ENCODE results near the gene SERP2. TPM values are rescaled to one million over a fixed set of nuclear protein-coding genes. Genes with fewer than 3 reads are reported as not detected.

SERP2 gene
- total RNA-seq, 2 donors from 2014 or later: 1.6 to 5.2 TPM

- DNase-seq: no peak
- no peaks in the 10 kb centered on the region for H3K9me3 ChIP-seq
- H3K27ac ChIP-seq: no peak overlapping the region
- H3K27me3 ChIP-seq: no peaks in the 10 kb centered on the region
- TF ChIP-seq CTCF (IDR thresholded peaks at IDR 0.05) (no peak), POLR2A (IDR thresholded peaks at IDR 0.05) (no peak)
- H3K4me3 ChIP-seq: no peak overlapping the region
- H3K36me3 ChIP-seq (replicated peaks in 1 of 2; ENCODE audit: insufficient read depth in 1 of 2, low read depth in 2 of 2): no peaks in the 10 kb centered on the region
- no peaks in the 10 kb centered on the region for H3K4me1 ChIP-seq
- intact Hi-C loops (cut with DNase I): no loop called here
- whole genome bisulfite sequencing, 2 donors: 67 to 86% methylated on average over 4 of the region's 4 CpGs
- ATAC-seq: no peak
These were observed 36.0 kb upstream of the SERP2 start for GRCh38 chr13:44337581-44337980.

- no peaks in the 10 kb centered on the region for H3K9me3 ChIP-seq
- no peak for ATAC-seq
- TF ChIP-seq POLR2A (IDR thresholded peaks at IDR 0.05) (no peak), CTCF (IDR thresholded peaks at IDR 0.05) (no peak)
- H3K4me3 ChIP-seq: no peak overlapping the region
- H3K36me3 ChIP-seq (replicated peaks in 1 of 2; ENCODE audit: insufficient read depth in 1 of 2, low read depth in 2 of 2): no peaks in the 10 kb centered on the region
- H3K4me1 ChIP-seq: no peaks in the 10 kb centered on the region
- intact Hi-C loops (cut with DNase I): no loop called here
- H3K27ac ChIP-seq: no peak overlapping the region
- WGBS, 2 donors: 68 to 79% methylated on average over 2 of the region's 2 CpGs
- H3K27me3 ChIP-seq: no peaks in the 10 kb centered on the region
- DNase-seq: no peak
These were observed 33.1 kb upstream of the SERP2 start for GRCh38 chr13:44340508-44340907.

GRCh38 chr13:44342741-44343140 lies 30.9 kb upstream of the SERP2 start:
- no peak overlapping the region for H3K4me3 ChIP-seq
- H3K4me1 ChIP-seq: no peaks in the 10 kb centered on the region
- no peak overlapping the region for H3K27ac ChIP-seq
- no peaks in the 10 kb centered on the region for H3K36me3 ChIP-seq (replicated peaks in 1 of 2; ENCODE audit: insufficient read depth in 1 of 2, low read depth in 2 of 2)
- 100% methylated on average over 1 of the region's 1 CpG for WGBS, 2 donors
- ATAC-seq: no peak
- TF ChIP-seq POLR2A (IDR thresholded peaks at IDR 0.05) (no peak), CTCF (IDR thresholded peaks at IDR 0.05) (no peak)
- H3K9me3 ChIP-seq: no peaks in the 10 kb centered on the region
- intact Hi-C loops (cut with DNase I): no loop called here
- no peaks in the 10 kb centered on the region for H3K27me3 ChIP-seq
- no peak for DNase-seq

GRCh38 chr13:44346534-44346933 lies 27.1 kb upstream of the SERP2 start:
- Histone ChIP-seq H3K9me3 (no peaks in the 10 kb centered on the region), H3K27me3 (no peaks in the 10 kb centered on the region), H3K4me1 (no peaks in the 10 kb centered on the region), H3K27ac (no peak overlapping the region), H3K4me3 (no peak overlapping the region), H3K36me3 (replicated peaks in 1 of 2; ENCODE audit: insufficient read depth in 1 of 2, low read depth in 2 of 2) (no peaks in the 10 kb centered on the region)
- intact Hi-C loops (cut with DNase I): no loop called here
- TF ChIP-seq CTCF (IDR thresholded peaks at IDR 0.05) (no peak), POLR2A (IDR thresholded peaks at IDR 0.05) (no peak)
- ATAC-seq: no peak
- DNase-seq: no peak

GRCh38 chr13:44347301-44347700 lies 26.3 kb upstream of the SERP2 start:
- ATAC-seq (no peak), DNase-seq (no peak)
- Histone ChIP-seq H3K4me1 (no peaks in the 10 kb centered on the region), H3K4me3 (no peak overlapping the region), H3K27ac (no peak overlapping the region), H3K9me3 (no peaks in the 10 kb centered on the region), H3K27me3 (no peaks in the 10 kb centered on the region), H3K36me3 (replicated peaks in 1 of 2; ENCODE audit: insufficient read depth in 1 of 2, low read depth in 2 of 2) (no peaks in the 10 kb centered on the region)
- TF ChIP-seq CTCF (IDR thresholded peaks at IDR 0.05): no peak
- TF ChIP-seq POLR2A (IDR thresholded peaks at IDR 0.05): no peak
- intact Hi-C loops (cut with DNase I): no loop called here
- 82 to 93% methylated on average over 2 of the region's 2 CpGs for WGBS, 2 donors
